PC-9 (cell line): ENCODE results near the gene C7orf57.

Source experiments
- EZH2 ChIP-seq: fragments of 200-600 bp; sonication (generic); IDR thresholded peaks from 2 replicates; pipeline ENCODE4 v1.8.0; 2017; ENCODE audit warnings: antibody characterized with exemption, low read depth
- TF ChIP-seq, protein P1 (sequence below): fragments of 200-600 bp; sonication (generic); conservative IDR thresholded peaks from 2 replicates; pipeline ENCODE4 v1.6.1; 2017; ENCODE audit warnings: mixed run types, antibody characterized with exemption, mild to moderate bottlenecking, moderate library complexity

DNA sequence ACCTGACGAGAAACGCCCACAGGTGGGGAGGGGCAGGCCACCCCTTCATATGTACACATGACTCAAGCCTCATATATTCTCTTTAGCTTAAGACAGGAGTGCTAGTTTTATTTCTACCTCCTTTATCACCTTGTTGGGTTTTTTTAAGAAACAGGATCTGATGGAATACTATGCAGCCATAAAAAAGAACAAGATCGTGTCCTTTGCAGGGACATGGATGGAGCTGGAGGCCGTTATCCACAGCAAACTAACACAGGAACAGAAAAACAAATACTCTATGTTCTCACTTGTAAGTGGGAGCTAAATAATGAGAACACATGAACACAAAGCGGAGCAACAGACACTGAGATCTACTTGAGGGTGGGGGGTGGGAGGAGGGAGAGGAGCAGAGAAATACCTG is 44.8 kb upstream of the C7orf57 start:
- TF ChIP-seq EZH2: no peak
- TF ChIP-seq, protein P1, sequence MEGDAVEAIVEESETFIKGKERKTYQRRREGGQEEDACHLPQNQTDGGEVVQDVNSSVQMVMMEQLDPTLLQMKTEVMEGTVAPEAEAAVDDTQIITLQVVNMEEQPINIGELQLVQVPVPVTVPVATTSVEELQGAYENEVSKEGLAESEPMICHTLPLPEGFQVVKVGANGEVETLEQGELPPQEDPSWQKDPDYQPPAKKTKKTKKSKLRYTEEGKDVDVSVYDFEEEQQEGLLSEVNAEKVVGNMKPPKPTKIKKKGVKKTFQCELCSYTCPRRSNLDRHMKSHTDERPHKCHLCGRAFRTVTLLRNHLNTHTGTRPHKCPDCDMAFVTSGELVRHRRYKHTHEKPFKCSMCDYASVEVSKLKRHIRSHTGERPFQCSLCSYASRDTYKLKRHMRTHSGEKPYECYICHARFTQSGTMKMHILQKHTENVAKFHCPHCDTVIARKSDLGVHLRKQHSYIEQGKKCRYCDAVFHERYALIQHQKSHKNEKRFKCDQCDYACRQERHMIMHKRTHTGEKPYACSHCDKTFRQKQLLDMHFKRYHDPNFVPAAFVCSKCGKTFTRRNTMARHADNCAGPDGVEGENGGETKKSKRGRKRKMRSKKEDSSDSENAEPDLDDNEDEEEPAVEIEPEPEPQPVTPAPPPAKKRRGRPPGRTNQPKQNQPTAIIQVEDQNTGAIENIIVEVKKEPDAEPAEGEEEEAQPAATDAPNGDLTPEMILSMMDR: no peak
